Measurements from ENCODE around the gene PCGF5. TPM values are rescaled to one million over a fixed set of nuclear protein-coding genes. Genes with fewer than 3 reads are reported as not detected.

PCGF5 gene
- total and polyA plus RNA-seq, 9 of the 15 experiments (the other 6 are each of a cell fraction or from before 2014, with no cell fraction given) = 10.9 to 40.0 (median 20.3) TPM

GRCh38 chr10:91271886-91272285 is 51.4 kb downstream of the PCGF5 start:
- intact Hi-C loops (cut with micrococcal nuclease) (no loop called here), in situ Hi-C loops (cut with MboI) (no loop called here)
- H3K9me1 ChIP-seq (ENCODE audit: control insufficient read depth, insufficient read depth, low read length) = no peaks in the 10 kb centered on the region
- H3K4me2 ChIP-seq (ENCODE audit: insufficient read depth, low read length) = no peak overlapping the region
- no peaks in the 10 kb centered on the region for H3K4me1 ChIP-seq (replicated peaks in 1 of 2; ENCODE audit: control insufficient read depth in 2 of 2, insufficient read depth in 2 of 2, low read length in 2 of 2)
- ChIA-PET CTCF (ENCODE audit: low intra/inter-chr PET ratio) (no interaction called here), POLR2A (interaction anchor here (0.6 kb wide), 2 partner anchors 339 to 1901 kb away, joined by 3 read pairs; no protein-coding TSS in a partner anchor)
- WGBS (ENCODE audit: insufficient coverage, low coverage, missing lambda C conversion rate) = 69% methylated on average over 1 of the region's 1 CpG
- ATAC-seq (no peak), DNase-seq (ENCODE audit: extremely low read depth in 1 of 4, low spot score in 3 of 4) (no peak), FAIRE-seq (no peak)
- no peak overlapping the region for H3K27ac ChIP-seq (ENCODE audit: extremely low read depth, low read depth, low read length)
- no peaks in the 10 kb centered on the region for H3K79me2 ChIP-seq (ENCODE audit: control insufficient read depth, insufficient read depth, low read length)
- no peaks in the 10 kb centered on the region for H3K9me3 ChIP-seq (replicated peaks; ENCODE audit: control insufficient read depth, insufficient read depth, low read depth, low read length)
- no TSS peak for BruUV-seq (replicated peaks)
- H2AFZ ChIP-seq (ENCODE audit: low read depth, low read length) = no peak overlapping the region
- no peak overlapping the region for H3K9ac ChIP-seq (ENCODE audit: insufficient read depth in 1 of 2, low read depth in 2 of 2, low read length in 2 of 2)
- H3K36me3 ChIP-seq (ENCODE audit: control insufficient read depth, insufficient read depth, low read length) = 0 out of 3 replicates have a peak, but pooled peaks cover 3% of the 10 kb centered on the region
- TF ChIP-seq GABPB1 (CRISPR knock-in tag; IDR thresholded peaks at IDR 0.05) (no peak), BRCA1 (IDR thresholded peaks at IDR 0.05) (no peak), BRCA1 (CRISPR knock-in tag; IDR thresholded peaks at IDR 0.05) (no peak), CBX2 (IDR thresholded peaks at IDR 0.05; ENCODE audit: insufficient read depth, low read length, poor library complexity, severe bottlenecking) (no peak), ZEB2 (IDR thresholded peaks at IDR 0.05) (no peak), ARNT (IDR thresholded peaks at IDR 0.05) (no peak), NCOR1 (IDR thresholded peaks at IDR 0.05) (no peak), ZNF174 (CRISPR knock-in tag; IDR thresholded peaks at IDR 0.05) (no peak), BACH1 (tag; IDR thresholded peaks at IDR 0.05) (no peak), ARID2 (IDR thresholded peaks at IDR 0.05) (no peak), CBX5 (IDR thresholded peaks at IDR 0.05; ENCODE audit: borderline replicate concordance, low read depth) (no peak), LEF1 (IDR thresholded peaks at IDR 0.05) (no peak), ARID3A (IDR thresholded peaks at IDR 0.05; ENCODE audit: borderline replicate concordance, low read depth, low read length) (no peak), BMI1 (IDR thresholded peaks at IDR 0.05; ENCODE audit: low read length) (no peak), MYBL2 (IDR thresholded peaks at IDR 0.05; ENCODE audit: low read depth) (no peak), MYBL2 (CRISPR knock-in tag; IDR thresholded peaks at IDR 0.05; ENCODE audit: borderline replicate concordance) (no peak), GATAD2B (IDR thresholded peaks at IDR 0.05; ENCODE audit: borderline replicate concordance) (no peak), MTA2 (IDR thresholded peaks at IDR 0.05; ENCODE audit: low read depth) (no peak), ZNF311 (CRISPR knock-in tag; IDR thresholded peaks at IDR 0.05) (no peak), ZNF76 (CRISPR knock-in tag; IDR thresholded peaks at IDR 0.05; ENCODE audit: borderline replicate concordance) (no peak)
- no peaks in the 10 kb centered on the region for H3K27me3 ChIP-seq (ENCODE audit: control insufficient read depth in 2 of 2, insufficient read depth in 2 of 2, low read length in 2 of 2)
- H3K4me3 ChIP-seq = no peak overlapping the region
- H4K20me1 ChIP-seq (replicated peaks; ENCODE audit: control insufficient read depth, insufficient read depth, low read length) = no peaks in the 10 kb centered on the region
